Endothelial cell of umbilical vein (primary cell): ENCODE data around the gene CBFA2T3. TPM values are rescaled to one million over a fixed set of nuclear protein-coding genes. Genes with fewer than 3 reads are reported as not detected.

Experiments used
- BruUV-seq: library from RNA; stranded (reverse); fragments of 400-500 nt; replicated peaks from 2 replicates; lab custom pipeline; 2021; lab: Mats Ljungman, UMichigan
- CTCF ChIA-PET: fragments of 300-600, 350-600 bp; sonication (Branson Sonifier 250); formaldehyde crosslinking; loops from one replicate; lab custom pipeline; 2021; ENCODE audit warnings: antibody characterized with exemption, inconsistent platforms; lab: Charles Lee
- POLR2A ChIA-PET: fragments of 300-600, 350-600 bp; sonication (Branson Sonifier 250); formaldehyde crosslinking; loops from one replicate; lab custom pipeline; 2021; ENCODE audit warnings: antibody characterized with exemption, inconsistent platforms; lab: Charles Lee
- DNase-seq: peaks from one replicate; pipeline ENCODE4 v3.0.0-alpha.2; 2011; ENCODE audit warnings: low read depth, low spot score
- FAIRE-seq: peaks from 2 replicates; lab custom pipeline; 2011; peaks lifted over from hg19 to GRCh38; lab: Jason Lieb, UNC
- H2AFZ ChIP-seq: 2 replicates; pipeline ENCODE4 v1.6.0; 2012; ENCODE audit warnings: low read depth, low read length, control low read depth, inconsistent platforms
- H3K27ac ChIP-seq: 2 replicates; pipeline ENCODE4 v1.5.1; 2011; ENCODE audit warnings: low read depth, mild to moderate bottlenecking, control low read depth, low read length, moderate library complexity; ENCODE audit not compliant: insufficient read depth
- H3K27me3 ChIP-seq, 2 experiments: 2 replicates each; pipeline versions ENCODE4 v1.6.0 to v1.6.1; 2011; ENCODE audit warnings: low read length in 2 of 2, mixed read lengths in 1 of 2; ENCODE audit not compliant: control insufficient read depth in 2 of 2, insufficient read depth in 2 of 2
- H3K36me3 ChIP-seq, 2 experiments: 2 replicates in 1 of 2; 3 replicates in 1 of 2; pipeline ENCODE4 v1.5.1; 2011; ENCODE audit warnings: low read length in 2 of 2, mild to moderate bottlenecking in 1 of 2, moderate library complexity in 1 of 2; ENCODE audit not compliant: control insufficient read depth in 2 of 2, insufficient read depth in 2 of 2; ENCODE audit errors: extremely low read depth in 1 of 2
- H3K4me1 ChIP-seq: 3 replicates; pipeline ENCODE4 v1.5.1; 2011; ENCODE audit warnings: mild to moderate bottlenecking, low read length; ENCODE audit not compliant: control insufficient read depth, insufficient read depth; ENCODE audit errors: extremely low read depth
- H3K4me2 ChIP-seq: 2 replicates; pipeline ENCODE4 v1.6.1; 2011; ENCODE audit warnings: low read length, control low read depth, mixed read lengths; ENCODE audit not compliant: insufficient read depth
- H3K4me3 ChIP-seq, 3 experiments: fragments of 200-600 bp in 1 of 3; sonication (generic), shearing (Covaris generic) in 1 of 3; replicated peaks in 1 of 3; 2 replicates each; pipeline ENCODE4 v1.5.1; 2011 to 2016; ENCODE audit warnings: control low read depth in 3 of 3, low read length in 3 of 3, mild to moderate bottlenecking in 2 of 3, inconsistent platforms in 1 of 3, low read depth in 1 of 3, moderate library complexity in 1 of 3; ENCODE audit not compliant: insufficient read depth in 1 of 3
- H3K79me2 ChIP-seq: 2 replicates; pipeline ENCODE4 v1.6.0; 2012; ENCODE audit warnings: low read length, inconsistent platforms; ENCODE audit not compliant: control insufficient read depth, insufficient read depth
- H3K9ac ChIP-seq: replicated peaks from 2 replicates; pipeline ENCODE3; 2011; ENCODE audit warnings: low read length, control low read depth; ENCODE audit not compliant: insufficient read depth; ENCODE audit errors: extremely low read depth
- H3K9me1 ChIP-seq: replicated peaks from 3 replicates; pipeline ENCODE4 v1.6.0; 2011; ENCODE audit warnings: mild to moderate bottlenecking, low read length; ENCODE audit not compliant: control insufficient read depth, insufficient read depth; ENCODE audit errors: extremely low read depth
- H3K9me3 ChIP-seq: replicated peaks from 2 replicates; pipeline ENCODE4 v1.5.1; 2012; ENCODE audit warnings: low read length, inconsistent platforms; ENCODE audit not compliant: control insufficient read depth, insufficient read depth
- H4K20me1 ChIP-seq: replicated peaks from 2 replicates; pipeline ENCODE3; 2011; ENCODE audit warnings: mild to moderate bottlenecking, low read length; ENCODE audit not compliant: control insufficient read depth, insufficient read depth; ENCODE audit errors: extremely low read depth
- CTCF ChIP-seq, 2 donors: IDR thresholded peaks; 1 replicate in 1 of 2; 2 replicates in 1 of 2; pipeline ENCODE4 v1.5.1; 2011; ENCODE audit warnings: low read length in 2 of 2, mild to moderate bottlenecking in 2 of 2, moderate library complexity in 2 of 2, control low read depth in 1 of 2, inconsistent platforms in 1 of 2, low read depth in 1 of 2; ENCODE audit not compliant: insufficient read depth in 1 of 2; ENCODE audit errors: extremely low read depth in 1 of 2
- EZH2 ChIP-seq: IDR thresholded peaks from 2 replicates; pipeline ENCODE4 v1.6.1; 2012; ENCODE audit warnings: borderline replicate concordance, low read depth, mild to moderate bottlenecking, moderate library complexity, low read length, inconsistent platforms; ENCODE audit not compliant: severe bottlenecking
- FOS ChIP-seq: IDR thresholded peaks from 2 replicates; pipeline ENCODE4 v1.6.1; 2011; ENCODE audit warnings: mild to moderate bottlenecking, low read length, moderate library complexity, borderline replicate concordance; ENCODE audit not compliant: insufficient read depth
- GATA2 ChIP-seq: IDR thresholded peaks from 2 replicates; pipeline ENCODE4 v1.7.0; 2011; ENCODE audit warnings: low read depth, mild to moderate bottlenecking, moderate library complexity, mixed read lengths, low read length; ENCODE audit not compliant: insufficient read length, insufficient read depth
- JUN ChIP-seq: IDR thresholded peaks from 2 replicates; pipeline ENCODE4 v1.6.1; 2011; ENCODE audit warnings: borderline replicate concordance, low read depth; ENCODE audit not compliant: insufficient read length, insufficient read depth
- MYC ChIP-seq: IDR thresholded peaks from one replicate; pipeline ENCODE4 v1.6.1; 2011; ENCODE audit warnings: mild to moderate bottlenecking, low read depth, low read length
- POLR2A ChIP-seq: IDR thresholded peaks from 2 replicates; pipeline ENCODE4 v1.6.1; 2012; ENCODE audit warnings: low read depth, mild to moderate bottlenecking, control low read depth, low read length
- POLR2AphosphoS5 ChIP-seq: IDR thresholded peaks from 2 replicates; pipeline ENCODE4 v1.6.1; 2012; ENCODE audit warnings: low read depth, mild to moderate bottlenecking, control low read depth, low read length, moderate library complexity; ENCODE audit not compliant: insufficient read depth
- dilution Hi-C: fragments of 300-500 bp; cut with MboI; formaldehyde crosslinking; loops from one replicate; pipeline ENCODE4 v1.15.0; 2019; ENCODE audit warnings: low sequenced_read_pairs; ENCODE audit not compliant: extremely low pct_ligation_motif_present
- intact Hi-C: fragments of 100-400 bp; cut with micrococcal nuclease; formaldehyde crosslinking; loops from one replicate; pipeline ENCODE4 v1.10.0; 2022
- polyA plus RNA-seq, 4 experiments: library from polyadenylated mRNA; depleted of rRNA in 3 of 4; stranded (reverse) in 3 of 4; unstranded in 1 of 4; fragments of >200 nt; gene quantifications; 2 replicates each; pipeline versions ENCODE4 v1.2.1 to v1.2.3, GENCODE V29; 2011 to 2012; ENCODE audit warnings: missing spikeins in 1 of 4
- total RNA-seq: library from RNA; stranded (reverse); gene quantifications from 2 replicates; pipeline ENCODE4 v1.2.3, GENCODE V29; 2021
- TF ChIP-seq, protein P1 (sequence below): IDR thresholded peaks from 2 replicates; pipeline ENCODE4 v1.6.1; 2011; ENCODE audit not compliant: insufficient read depth, insufficient read length

Gene CBFA2T3
- total and polyA plus RNA-seq, 2 donors (not counting 3 experiments of a cell fraction or from before 2014, with no cell fraction given), result not detected

GRCh38 chr16:88927661-88928060 is 49.3 kb downstream of the CBFA2T3 start:
- intact Hi-C loops, result no loop called here
- no peaks in the 10 kb centered on the region for H3K79me2 ChIP-seq
- no peak overlapping the region for H3K27ac ChIP-seq
- H3K9me1 ChIP-seq, result no peaks in the 10 kb centered on the region
- peaks cover 7% of the 10 kb centered on the region for H3K4me1 ChIP-seq
- BruUV-seq, result no TSS peak
- ChIA-PET CTCF (no interaction called here), POLR2A (no interaction called here)
- DNase-seq, result no peak
- no peak overlapping the region for H2AFZ ChIP-seq
- H3K36me3 ChIP-seq, result no peaks in the 10 kb centered on the region
- FAIRE-seq, result no peak
- H4K20me1 ChIP-seq, result no peaks in the 10 kb centered on the region
- no peaks in the 10 kb centered on the region for H3K27me3 ChIP-seq
- no peak overlapping the region for H3K4me2 ChIP-seq
- dilution Hi-C loops, result no loop called here
- no peak overlapping the region for H3K4me3 ChIP-seq
- H3K9me3 ChIP-seq, result no peaks in the 10 kb centered on the region
- TF ChIP-seq FOS (no peak), JUN (no peak), GATA2 (no peak), MYC (no peak)
- no peak overlapping the region for H3K9ac ChIP-seq

DNA sequence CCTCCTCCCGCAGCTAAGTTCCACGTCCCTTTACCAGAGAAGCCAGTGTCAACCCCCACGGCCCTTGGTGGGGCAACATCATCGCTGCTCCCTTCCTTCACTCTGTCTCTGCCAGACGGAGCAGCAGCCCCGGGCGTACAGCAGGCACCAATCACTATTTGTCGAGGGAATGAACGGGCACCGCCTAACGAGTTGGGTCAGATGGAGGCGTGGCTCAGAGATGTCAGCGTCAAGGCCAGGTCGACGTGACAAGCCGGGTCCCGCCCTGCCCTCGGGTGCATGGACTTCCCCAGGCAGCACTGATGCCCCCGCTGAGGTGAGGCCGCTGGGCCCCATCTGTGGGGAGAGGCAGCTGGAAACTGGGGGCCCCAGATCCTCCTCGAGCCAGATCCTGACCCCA is 50.0 kb downstream of the CBFA2T3 start:
- Histone ChIP-seq H3K9me1 (no peaks in the 10 kb centered on the region), H4K20me1 (no peaks in the 10 kb centered on the region), H3K4me1 (peaks cover 12% of the 10 kb centered on the region), H2AFZ (no peak overlapping the region), H3K79me2 (no peaks in the 10 kb centered on the region), H3K27me3 (no peaks in the 10 kb centered on the region), H3K27ac (no peak overlapping the region), H3K9ac (no peak overlapping the region), H3K36me3 (no peaks in the 10 kb centered on the region), H3K4me3 (no peak overlapping the region), H3K4me2 (no peak overlapping the region), H3K9me3 (no peaks in the 10 kb centered on the region)
- dilution Hi-C loops (no loop called here), intact Hi-C loops (no loop called here)
- BruUV-seq, result no TSS peak
- DNase-seq, result no peak
- TF ChIP-seq, protein P1, sequence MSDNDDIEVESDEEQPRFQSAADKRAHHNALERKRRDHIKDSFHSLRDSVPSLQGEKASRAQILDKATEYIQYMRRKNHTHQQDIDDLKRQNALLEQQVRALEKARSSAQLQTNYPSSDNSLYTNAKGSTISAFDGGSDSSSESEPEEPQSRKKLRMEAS, result no peak
- TF ChIP-seq JUN, result no peak
- no peak for TF ChIP-seq GATA2
- no peak for TF ChIP-seq EZH2
- TF ChIP-seq POLR2A, result no peak
- TF ChIP-seq CTCF (IDR thresholded peaks at IDR 0.05; ENCODE audit: extremely low read depth in 1 of 2, insufficient read depth in 1 of 2, low read depth in 1 of 2, low read length in 2 of 2), result no peak
- TF ChIP-seq FOS, result no peak
- TF ChIP-seq POLR2AphosphoS5, result no peak
- TF ChIP-seq MYC, result no peak
- CTCF ChIA-PET, result no interaction called here
- POLR2A ChIA-PET, result no interaction called here
- FAIRE-seq, result no peak
